ENCODE data around the gene CDH16.

The CDH16 gene

GRCh38 chr16:66913081-66913480 lies 5.6 kb downstream of the CDH16 start:
- no peak for DNase-seq (ENCODE audit: low read depth, low spot score)
- H3K4me3 ChIP-seq (ENCODE audit: low read depth, low read length), result no peak overlapping the region
- TF ChIP-seq CTCF (IDR thresholded peaks at IDR 0.05; ENCODE audit: insufficient read depth, low read length, missing control alignments), result no peak
- ChIA-PET POLR2A (no interaction called here), CTCF (interaction anchor here (0.6 to 24.6 kb wide), 5 partner anchors 9 to 40 kb away, joined by 3 to 350 read pairs (median 3); partner anchors contain the start of genes CDH16 and RRAD)

- POLR2A ChIA-PET, result no interaction called here
- no peak for DNase-seq (ENCODE audit: low read depth, low spot score)
- no peak for TF ChIP-seq CTCF (IDR thresholded peaks at IDR 0.05; ENCODE audit: insufficient read depth, low read length, missing control alignments)
- CTCF ChIA-PET, result interaction anchor here (1.0 to 24.6 kb wide), 3 partner anchors 9 to 15 kb away, joined by 3 to 350 read pairs (median 66); partner anchors contain the start of genes CDH16 and RRAD
- H3K4me3 ChIP-seq (ENCODE audit: low read depth, low read length), result no peak overlapping the region
Measured at GRCh38 chr16:66911801-66912200, 6.9 kb downstream of the CDH16 start.

- CTCF ChIA-PET, result interaction anchor here (1.0 to 24.6 kb wide), 4 partner anchors 8 to 20 kb away, joined by 3 to 350 read pairs (median 40); partner anchors contain the start of genes CDH16 and RRAD
- POLR2A ChIA-PET, result no interaction called here
- TF ChIP-seq CTCF (IDR thresholded peaks at IDR 0.05; ENCODE audit: insufficient read depth, low read length, missing control alignments), result no peak
- H3K4me3 ChIP-seq (ENCODE audit: low read depth, low read length), result no peak overlapping the region
- no peak for DNase-seq (ENCODE audit: low read depth, low spot score)
Measured at GRCh38 chr16:66911112-66911511, 7.6 kb downstream of the CDH16 start.

- no peak for DNase-seq (ENCODE audit: low read depth, low spot score)
- CTCF ChIA-PET, result interaction anchor here (1.8 to 24.6 kb wide), 4 partner anchors 10 to 19 kb away, joined by 6 to 350 read pairs (median 40); partner anchors contain the start of genes CDH16 and RRAD
Measured at GRCh38 chr16:66910175-66910940, 8.3 kb downstream of the CDH16 start.

GRCh38 chr16:66908762-66909559 lies 9.7 kb downstream of the CDH16 start:
- POLR2A ChIA-PET, result no interaction called here
- no peak overlapping the region for H3K4me3 ChIP-seq (ENCODE audit: low read depth, low read length)
- no peak for DNase-seq (ENCODE audit: low read depth, low spot score)
- CTCF ChIA-PET, result interaction anchor here (0.6 to 24.6 kb wide), 6 partner anchors 8 to 749 kb away, joined by 3 to 350 read pairs (median 10); partner anchors contain the start of genes CDH16 and RRAD
- no peak for TF ChIP-seq CTCF (IDR thresholded peaks at IDR 0.05; ENCODE audit: insufficient read depth, low read length, missing control alignments)

More at GRCh38 chr16:66910175-66910940, 8.3 kb downstream of the CDH16 start:
- no peak overlapping the region for H3K4me3 ChIP-seq (ENCODE audit: low read depth, low read length)
- POLR2A ChIA-PET, result interaction anchor here (0.7 kb wide), 1 partner anchor 32 kb away, joined by 3 read pairs; no protein-coding TSS in a partner anchor
- TF ChIP-seq CTCF (IDR thresholded peaks at IDR 0.05; ENCODE audit: insufficient read depth, low read length, missing control alignments), result no peak

Data from AG04449 (cell line).